T-cell (primary cell): ENCODE results near the gene ST14. TPM values are rescaled to one million over a fixed set of nuclear protein-coding genes. Genes with fewer than 3 reads are reported as not detected.

Experiments used
- ATAC-seq, 4 experiments: fragments of 200-7000 bp in 3 of 4; fragments of 150-1000 bp in 1 of 4; cut with Tn5 transposase; replicated peaks in 1 of 4; 1 replicate in 3 of 4; 2 replicates in 1 of 4; pipeline ENCODE4 v1.10.0; 2021; ENCODE audit warnings: moderate library complexity in 3 of 4, mild to moderate bottlenecking in 2 of 4, moderate number of reproducible peaks in 1 of 4
- CTCF ChIA-PET, 2 donors: fragments of 300-600 bp; sonication (Branson Sonifier 250); formaldehyde crosslinking; loops; one replicate each; lab custom pipeline; 2022; ENCODE audit warnings: antibody characterized with exemption in 2 of 2; lab: Charles Lee
- POLR2A ChIA-PET, 2 donors: fragments of 300-600 bp; sonication (Branson Sonifier 250); formaldehyde crosslinking; loops; one replicate each; lab custom pipeline; 2022; ENCODE audit warnings: antibody characterized with exemption in 2 of 2; lab: Charles Lee
- DNase-seq, 35 experiments: peaks; one replicate each; pipeline versions ENCODE4 v3.0.0 to v3.0.0-alpha.2; 2013 to 2023
- H3K27ac ChIP-seq: one replicate; pipeline ENCODE4 v1.5.1; 2013; ENCODE audit warnings: low read length
- H3K27me3 ChIP-seq, 2 experiments: replicated peaks in 1 of 2; 1 replicate in 1 of 2; 2 replicates in 1 of 2; pipeline versions ENCODE4 v1.6.1 to v1.7.0; 2013; ENCODE audit warnings: low read length in 1 of 2, mixed read lengths in 1 of 2; ENCODE audit not compliant: control insufficient read depth in 2 of 2, insufficient read depth in 2 of 2; ENCODE audit errors: extremely low read depth in 1 of 2
- H3K36me3 ChIP-seq, 2 donors: 1 replicate in 1 of 2; 2 replicates in 1 of 2; pipeline versions ENCODE4 v1.6.1 to v1.7.0; 2013; ENCODE audit warnings: low read length in 1 of 2; ENCODE audit not compliant: control insufficient read depth in 2 of 2, insufficient read depth in 1 of 2; ENCODE audit errors: extremely low read depth in 1 of 2
- H3K4me1 ChIP-seq, 2 experiments: 1 replicate in 1 of 2; 2 replicates in 1 of 2; pipeline versions ENCODE4 v1.6.1 to v1.7.0; 2013; ENCODE audit warnings: low read length in 2 of 2, mixed read lengths in 1 of 2; ENCODE audit not compliant: insufficient read depth in 2 of 2, control insufficient read depth in 1 of 2; ENCODE audit errors: extremely low read depth in 1 of 2
- H3K4me3 ChIP-seq, 2 donors: 1 replicate in 1 of 2; 2 replicates in 1 of 2; pipeline versions ENCODE4 v1.5.1 to v1.7.0; 2013; ENCODE audit warnings: mild to moderate bottlenecking in 2 of 2, low read length in 1 of 2, moderate library complexity in 1 of 2; ENCODE audit not compliant: control insufficient read depth in 1 of 2; ENCODE audit errors: extremely low read depth in 1 of 2
- H3K9me3 ChIP-seq: 2 replicates; pipeline ENCODE4 v1.7.0; 2013
- H3K27ac Mint-ChIP-seq, 2 donors: one replicate each; pipeline ENCODE4 v1.8.0; 2020 to 2021; ENCODE audit warnings: mild to moderate bottlenecking in 2 of 2, mixed read lengths in 2 of 2
- H3K27me3 Mint-ChIP-seq, 2 donors: one replicate each; pipeline ENCODE4 v1.8.0; 2021 to 2022; ENCODE audit warnings: mixed read lengths in 2 of 2
- H3K36me3 Mint-ChIP-seq: one replicate; pipeline ENCODE4 v1.8.0; 2021; ENCODE audit warnings: mixed read lengths
- H3K4me1 Mint-ChIP-seq, 3 donors: one replicate each; pipeline ENCODE4 v1.8.0; 2020 to 2022; ENCODE audit warnings: mixed read lengths in 3 of 3, mild to moderate bottlenecking in 1 of 3
- H3K4me3 Mint-ChIP-seq, 3 donors: one replicate each; pipeline ENCODE4 v1.8.0; 2020 to 2022; ENCODE audit warnings: mild to moderate bottlenecking in 3 of 3, mixed read lengths in 3 of 3, moderate library complexity in 3 of 3
- H3K9me3 Mint-ChIP-seq, 3 donors: one replicate each; pipeline ENCODE4 v1.8.0; 2020 to 2022; ENCODE audit warnings: mixed read lengths in 3 of 3
- WGBS: methylation state at CpG from one replicate; pipeline ENCODE4 v1.1.5; 2013; ENCODE audit warnings: missing lambda C conversion rate; ENCODE audit not compliant: insufficient coverage; 5-methylcytosine and 5-hydroxymethylcytosine counted together
- total RNA-seq, 35 experiments: library from RNA in 6 of 35; stranded (reverse) in 6 of 35; fragments of 120-200 nt in 1 of 35; gene quantifications; one replicate each; pipeline versions ENCODE4 v1.2.1 to v1.2.4 and lab custom pipeline; 2013 to 2026

ST14 gene
- total RNA-seq, 5 donors from 2014 or later (not counting 1 experiment from before 2014, with no cell fraction given): 0.49 to 1.5 (median 0.82) TPM

DNA sequence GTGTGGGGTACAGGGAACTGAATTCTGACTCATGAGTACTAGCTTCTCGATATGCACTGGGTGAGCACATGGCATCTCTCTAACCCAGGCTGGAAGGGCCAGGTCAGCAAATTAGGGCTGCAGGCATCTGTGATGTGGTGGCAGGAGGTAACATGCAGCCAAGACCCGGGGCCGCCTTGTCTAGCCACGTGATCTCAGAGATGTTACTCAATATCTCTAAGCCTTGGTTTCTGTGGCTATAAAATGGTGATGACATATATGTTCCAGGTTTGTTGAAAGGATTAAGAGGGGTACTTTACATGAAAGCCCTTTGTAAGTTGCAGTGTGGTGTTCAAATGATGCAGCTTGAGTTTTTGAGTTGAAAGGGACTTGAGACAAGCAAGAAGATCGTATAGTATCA is 3.2 kb downstream of the ST14 start:
- POLR2A ChIA-PET: no interaction called here
- Histone ChIP-seq H3K4me1 (peaks cover 0 to 9% of the 10 kb centered on the region in 2 experiments), H3K27ac (no peak overlapping the region), H3K4me3 (no peak overlapping the region), H3K36me3 (no peaks in the 10 kb centered on the region), H3K9me3 (no peaks in the 10 kb centered on the region), H3K27me3 (peaks cover 8 to 56% of the 10 kb centered on the region in 2 experiments)
- H3K9me3 Mint-ChIP-seq: no peaks in the 10 kb centered on the region
- 73% methylated on average over 5 of the region's 5 CpGs for WGBS
- H3K27ac Mint-ChIP-seq: no peak overlapping the region
- H3K4me1 Mint-ChIP-seq: peaks cover 12 to 23% (median 12%) of the 10 kb centered on the region in 3 donors
- ATAC-seq: no peak
- DNase-seq: no peak
- H3K36me3 Mint-ChIP-seq: no peaks in the 10 kb centered on the region
- CTCF ChIA-PET: no interaction called here
- H3K4me3 Mint-ChIP-seq: no peak overlapping the region
- H3K27me3 Mint-ChIP-seq: peaks cover 59 to 65% of the 10 kb centered on the region in 2 donors

DNA sequence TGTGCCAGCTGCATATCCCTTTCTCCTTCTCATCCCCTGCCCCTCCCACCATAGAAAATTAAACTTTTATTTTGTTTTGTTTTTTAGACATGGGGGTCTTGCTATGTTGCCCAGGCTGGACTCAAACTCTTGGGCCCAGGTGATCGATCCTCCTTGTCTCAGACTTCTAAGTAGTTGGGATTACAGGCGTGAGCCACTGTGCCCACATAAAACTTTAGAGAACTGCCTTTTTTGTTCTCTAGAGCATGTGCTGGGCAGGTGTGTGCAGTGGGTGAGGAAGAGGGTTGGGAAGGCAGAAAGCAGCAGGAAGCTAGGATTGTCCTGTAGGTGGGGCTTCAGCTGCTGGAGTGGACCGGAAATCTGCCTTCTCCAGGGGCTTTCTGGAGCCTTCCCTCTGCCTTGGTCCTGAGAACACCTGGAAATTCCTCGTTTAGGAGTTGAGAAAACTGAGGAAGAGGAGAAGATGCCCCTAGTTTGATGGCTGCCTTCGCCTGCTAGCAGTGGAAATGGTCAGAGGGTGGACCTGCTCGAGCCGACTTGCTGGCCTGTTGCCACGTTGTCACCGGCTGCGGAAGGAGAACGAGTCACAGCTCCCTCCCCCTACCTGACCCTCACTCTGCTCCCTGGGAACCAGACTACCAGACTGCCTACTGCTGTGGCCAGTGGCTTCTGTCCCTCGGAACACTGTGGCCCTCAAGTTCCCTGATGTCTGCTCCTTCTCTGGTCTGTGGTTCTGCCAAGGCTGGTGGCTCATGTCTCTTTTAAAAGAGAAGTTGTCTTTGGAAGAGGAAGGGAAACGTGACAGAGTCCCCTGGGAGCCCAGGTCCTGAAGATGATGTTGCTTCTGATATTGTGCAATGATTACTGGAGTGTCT is 4.0 kb downstream of the ST14 start:
- Histone ChIP-seq H3K4me3 (no peak overlapping the region), H3K36me3 (no peaks in the 10 kb centered on the region), H3K27me3 (peaks cover 7 to 55% of the 10 kb centered on the region in 2 experiments), H3K9me3 (no peaks in the 10 kb centered on the region), H3K27ac (no peak overlapping the region), H3K4me1 (peaks cover 0 to 9% of the 10 kb centered on the region in 2 experiments)
- CTCF ChIA-PET: no interaction called here
- ATAC-seq: no peak
- POLR2A ChIA-PET: no interaction called here
- WGBS: 59% methylated on average over 13 of the region's 13 CpGs
- H3K36me3 Mint-ChIP-seq: no peaks in the 10 kb centered on the region
- H3K27me3 Mint-ChIP-seq: peaks cover 57 to 64% of the 10 kb centered on the region in 2 donors
- H3K9me3 Mint-ChIP-seq: no peaks in the 10 kb centered on the region
- no peak for DNase-seq
- peaks cover 10 to 19% (median 11%) of the 10 kb centered on the region in 3 donors for H3K4me1 Mint-ChIP-seq
- H3K4me3 Mint-ChIP-seq: no peak overlapping the region
- H3K27ac Mint-ChIP-seq: no peak overlapping the region

DNA sequence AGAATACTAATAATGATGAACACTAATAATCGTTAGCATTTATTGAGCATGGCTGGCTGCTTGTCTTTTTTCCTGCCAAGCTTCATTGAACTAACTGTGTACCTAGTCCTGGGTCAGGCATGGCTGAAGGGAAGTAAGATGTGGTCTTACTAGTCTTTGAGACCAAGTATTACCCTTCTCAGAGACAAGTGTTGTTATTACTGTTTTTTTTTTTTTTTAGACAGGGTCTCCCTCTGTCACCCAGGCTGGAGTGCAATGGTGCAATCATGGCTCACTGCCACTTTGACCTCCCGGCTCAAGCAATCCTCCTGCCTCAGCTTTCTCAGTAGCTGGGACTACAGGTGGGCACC is 4.6 kb downstream of the ST14 start:
- no peak overlapping the region for H3K27ac Mint-ChIP-seq

DNA sequence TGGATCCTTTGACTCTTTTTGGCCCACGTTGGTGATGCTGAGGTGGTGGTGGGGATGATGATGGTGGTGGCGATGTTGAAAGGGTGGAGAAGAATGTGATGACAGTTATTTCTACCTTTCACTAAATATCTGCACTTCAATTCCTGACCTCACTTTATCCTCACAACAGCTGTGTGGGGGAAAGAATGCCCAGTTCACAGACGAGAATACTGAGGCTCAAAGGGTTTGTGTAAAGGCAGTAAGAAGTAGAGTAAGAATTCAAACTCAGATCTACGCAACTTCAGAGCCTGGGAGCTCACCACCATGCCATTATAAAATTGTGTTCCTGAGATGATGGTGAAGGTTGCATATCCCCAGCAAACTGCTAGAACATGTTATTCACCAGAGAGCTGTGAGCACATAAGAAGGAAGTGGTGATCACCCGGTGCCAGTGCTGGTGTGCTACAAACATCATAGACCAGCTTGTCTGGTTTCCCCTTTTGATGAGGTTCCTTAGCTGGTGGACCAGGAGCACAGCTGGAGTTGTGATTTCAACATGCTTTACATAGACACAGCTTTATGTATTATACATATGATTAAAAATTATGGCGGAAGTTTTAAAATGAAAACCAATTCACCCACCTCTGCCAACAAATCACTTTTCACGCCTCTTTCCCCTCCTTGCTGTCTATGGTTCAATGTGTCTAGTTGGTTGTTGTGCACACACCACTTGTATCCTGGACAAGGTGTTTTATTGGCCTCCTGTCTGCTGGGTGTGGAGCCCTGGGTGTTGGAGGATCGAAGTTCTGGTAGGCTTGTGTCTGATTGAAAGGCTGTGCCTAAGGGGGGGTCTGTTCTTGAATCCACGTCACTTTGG is 6.2 kb downstream of the ST14 start:
- Histone ChIP-seq H3K27me3 (peaks cover 2 to 51% of the 10 kb centered on the region in 2 experiments), H3K27ac (no peak overlapping the region), H3K36me3 (no peaks in the 10 kb centered on the region), H3K9me3 (no peaks in the 10 kb centered on the region), H3K4me3 (no peak overlapping the region), H3K4me1 (no peaks in the 10 kb centered on the region)
- POLR2A ChIA-PET: interaction anchor here in 1 of 2 donors (0.7 kb wide), 1 partner anchor 1759 kb away, joined by 4 read pairs; no protein-coding TSS in a partner anchor
- Mint-ChIP-seq H3K4me3 (no peak overlapping the region), H3K4me1 (peaks cover 0 to 6% (median 0%) of the 10 kb centered on the region in 3 donors), H3K9me3 (no peaks in the 10 kb centered on the region), H3K36me3 (no peaks in the 10 kb centered on the region), H3K27ac (peak overlapping the region in 1 of 2 donors; percentile 45), H3K27me3 (peaks cover 53 to 59% of the 10 kb centered on the region in 2 donors)
- ATAC-seq: no peak
- whole genome bisulfite sequencing: 90% methylated on average over 2 of the region's 9 CpGs
- CTCF ChIA-PET: no interaction called here
- DNase-seq: no peak

More for the DNA sequence above, 4.6 kb downstream of the ST14 start:
- ChIA-PET POLR2A (no interaction called here), CTCF (interaction anchor here (0.6 to 0.7 kb wide), 2 partner anchors 46 to 1636 kb away, joined by 3 read pairs; no protein-coding TSS in a partner anchor)
- peaks cover 53 to 58% of the 10 kb centered on the region in 2 donors for H3K27me3 Mint-ChIP-seq
- Histone ChIP-seq H3K27me3 (peaks cover 2 to 51% of the 10 kb centered on the region in 2 experiments), H3K27ac (no peak overlapping the region), H3K9me3 (no peaks in the 10 kb centered on the region), H3K4me1 (peaks cover 0 to 9% of the 10 kb centered on the region in 2 experiments), H3K36me3 (no peaks in the 10 kb centered on the region), H3K4me3 (no peak overlapping the region)
- ATAC-seq (no peak), DNase-seq (no peak)
- no peaks in the 10 kb centered on the region for H3K9me3 Mint-ChIP-seq
- H3K4me1 Mint-ChIP-seq: peaks cover 5 to 13% (median 6%) of the 10 kb centered on the region in 3 donors
- no CpG with 5 or more reads among the region's 2 CpGs for WGBS
- H3K4me3 Mint-ChIP-seq: no peak overlapping the region
- H3K36me3 Mint-ChIP-seq: no peaks in the 10 kb centered on the region

DNA sequence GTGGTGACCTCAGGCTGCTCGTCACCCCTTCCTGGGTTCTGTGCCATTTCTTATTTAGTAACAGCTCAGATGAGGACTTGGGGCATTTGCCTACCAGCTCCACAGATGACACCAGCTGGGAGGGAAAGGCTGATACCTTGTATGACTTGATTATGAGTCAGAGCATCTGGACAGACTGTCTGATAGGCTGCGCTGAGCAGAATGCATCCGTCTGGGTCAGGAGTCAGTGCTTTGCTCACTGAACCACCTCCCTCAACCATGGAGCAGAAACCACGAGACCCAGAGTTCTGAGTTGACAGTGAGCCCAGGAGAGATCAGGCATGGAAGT is 6.8 kb downstream of the ST14 start:
- Histone ChIP-seq H3K27ac (no peak overlapping the region), H3K36me3 (no peaks in the 10 kb centered on the region), H3K4me1 (no peaks in the 10 kb centered on the region), H3K9me3 (no peaks in the 10 kb centered on the region), H3K27me3 (peaks cover 0 to 47% of the 10 kb centered on the region in 2 experiments), H3K4me3 (no peak overlapping the region)
- ChIA-PET POLR2A (interaction anchor here in 1 of 2 donors (0.7 kb wide), 1 partner anchor 1760 kb away, joined by 4 read pairs; no protein-coding TSS in a partner anchor), CTCF (no interaction called here)
- 60% methylated on average over 1 of the region's 4 CpGs for WGBS
- Mint-ChIP-seq H3K9me3 (no peaks in the 10 kb centered on the region), H3K4me3 (no peak overlapping the region), H3K27ac (no peak overlapping the region), H3K36me3 (no peaks in the 10 kb centered on the region), H3K27me3 (peaks cover 49 to 57% of the 10 kb centered on the region in 2 donors), H3K4me1 (peaks cover 0 to 3% (median 0%) of the 10 kb centered on the region in 3 donors)
- ATAC-seq (no peak), DNase-seq (no peak)

DNA sequence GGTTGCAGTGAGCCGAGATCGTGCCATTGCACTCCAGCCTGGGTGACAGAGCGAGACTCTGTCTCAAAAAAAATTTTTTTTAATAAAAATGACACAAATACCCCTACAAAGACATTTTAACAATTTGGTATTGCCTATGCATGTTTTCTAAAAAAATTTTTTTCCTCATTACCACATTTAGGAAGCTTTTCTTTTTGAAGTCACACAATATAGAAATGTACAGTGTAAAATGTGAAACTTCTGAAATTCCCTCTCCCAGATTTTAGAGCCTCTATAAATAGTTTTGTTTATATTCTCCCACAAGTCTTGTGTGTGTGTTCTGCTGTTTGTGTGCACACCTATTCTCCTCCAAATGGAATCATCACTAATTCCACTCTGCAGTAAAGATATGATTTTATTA is 7.6 kb downstream of the ST14 start:
- no peaks in the 10 kb centered on the region for H3K4me1 ChIP-seq
- no peaks in the 10 kb centered on the region for H3K36me3 ChIP-seq
- CTCF ChIA-PET: no interaction called here
- DNase-seq (no peak), ATAC-seq (no peak)
- no peak overlapping the region for H3K4me3 ChIP-seq
- Mint-ChIP-seq H3K27me3 (peaks cover 44 to 49% of the 10 kb centered on the region in 2 donors), H3K4me3 (no peak overlapping the region), H3K27ac (no peak overlapping the region), H3K4me1 (no peaks in the 10 kb centered on the region), H3K9me3 (no peaks in the 10 kb centered on the region), H3K36me3 (no peaks in the 10 kb centered on the region)
- no CpG with 5 or more reads among the region's 3 CpGs for WGBS
- H3K9me3 ChIP-seq: no peaks in the 10 kb centered on the region
- POLR2A ChIA-PET: no interaction called here
- H3K27me3 ChIP-seq: peaks cover 0 to 43% of the 10 kb centered on the region in 2 experiments
- H3K27ac ChIP-seq: no peak overlapping the region
